Lung (tissue), 12 donors: ENCODE measurements around the gene SEC16B. TPM values are rescaled to one million over a fixed set of nuclear protein-coding genes. Genes with fewer than 3 reads are reported as not detected.

ENCODE experiments used
- ATAC-seq: fragments of 200-7000 bp; cut with Tn5 transposase; one replicate; pipeline ENCODE4 v1.9.1; 2020; ENCODE audit warnings: moderate number of reproducible peaks; ENCODE audit not compliant: insufficient read depth, low FRiP score
- DNase-seq, 3 donors: peaks; one replicate each; pipeline ENCODE4 v3.0.0-alpha.2; 2013 to 2017
- H3K27ac ChIP-seq, 2 donors: one replicate each; pipeline ENCODE4 v1.5.1; 2013; ENCODE audit warnings: mild to moderate bottlenecking in 2 of 2, moderate library complexity in 2 of 2, control low read depth in 1 of 2, inconsistent platforms in 1 of 2, low read depth in 1 of 2, low read length in 1 of 2
- H3K27me3 ChIP-seq, 3 donors: one replicate each; pipeline ENCODE4 v1.5.1; 2013; ENCODE audit warnings: low read length in 2 of 3; ENCODE audit not compliant: control insufficient read depth in 3 of 3, insufficient read depth in 3 of 3
- H3K36me3 ChIP-seq, 4 donors: one replicate each; pipeline ENCODE4 v1.5.1; 2013; ENCODE audit warnings: low read length in 4 of 4, mild to moderate bottlenecking in 1 of 4, moderate library complexity in 1 of 4; ENCODE audit not compliant: control insufficient read depth in 4 of 4, insufficient read depth in 4 of 4
- H3K4me1 ChIP-seq, 5 donors: one replicate each; pipeline ENCODE4 v1.5.1; 2013; ENCODE audit warnings: low read length in 5 of 5, mild to moderate bottlenecking in 2 of 5, moderate library complexity in 1 of 5; ENCODE audit not compliant: control insufficient read depth in 5 of 5, insufficient read depth in 5 of 5
- H3K4me3 ChIP-seq: one replicate; pipeline ENCODE4 v1.5.1; 2013; ENCODE audit warnings: mild to moderate bottlenecking, control low read depth, moderate library complexity
- H3K9ac ChIP-seq, 2 donors: one replicate each; pipeline ENCODE4 v1.5.1; 2013; ENCODE audit warnings: low read length in 2 of 2, control low read depth in 1 of 2; ENCODE audit not compliant: insufficient read depth in 1 of 2
- H3K9me3 ChIP-seq, 4 donors: one replicate each; pipeline ENCODE4 v1.5.1; 2013; ENCODE audit warnings: low read length in 3 of 4, mild to moderate bottlenecking in 1 of 4, moderate library complexity in 1 of 4; ENCODE audit not compliant: control insufficient read depth in 4 of 4, insufficient read depth in 3 of 4
- CTCF ChIP-seq: IDR thresholded peaks from 2 replicates; pipeline ENCODE4 v1.5.1; 2012; ENCODE audit warnings: mild to moderate bottlenecking; ENCODE audit errors: control extremely low read depth, extremely low read depth
- WGBS, 2 donors: extraction: QIAGEN DNeasy Blood & Tissue Kit; methylation state at CpG; one replicate each; pipeline ENCODE4 v1.1.7; 2013; 5-methylcytosine and 5-hydroxymethylcytosine counted together
- polyA plus RNA-seq, 2 donors: library from polyadenylated mRNA; stranded (reverse); fragments of 200-250 nt; gene quantifications; one replicate each; pipeline ENCODE4 v1.2.1, GENCODE V29; 2013
- total RNA-seq, 2 donors: library from RNA; depleted of rRNA in 1 of 2; stranded (reverse); fragments of >200 nt in 1 of 2; gene quantifications; one replicate each; pipeline ENCODE4 v1.2.1, GENCODE V29; 2014 to 2021
- donor health status: control.
- donor health status: control.
- donor health status: Bipolar disorder and iron deficiency.
- donor health status: healthy.
- donor health status: DM: yes; HTN: yes; CAD: no.

SEC16B gene
- total and polyA plus RNA-seq, 4 donors, result 0.74 to 2.6 (median 1.4) TPM

GRCh38 chr1:177947623-177948022 lies 22.2 kb downstream of the SEC16B start:
- DNase-seq, result no peak
- Histone ChIP-seq H3K27me3 (no peaks in the 10 kb centered on the region), H3K4me1 (peaks cover 0 to 14% (median 0%) of the 10 kb centered on the region in 5 donors), H3K27ac (no peak overlapping the region), H3K36me3 (peaks cover 0 to 6% (median 0%) of the 10 kb centered on the region in 4 donors), H3K4me3 (no peak overlapping the region), H3K9ac (no peak overlapping the region), H3K9me3 (no peaks in the 10 kb centered on the region)
- 83% methylated on average over 7 of the region's 7 CpGs for WGBS, 2 donors
- ATAC-seq, result no peak
- TF ChIP-seq CTCF, result no peak

- WGBS, 2 donors, result 58 to 68% methylated on average over 12 of the region's 12 CpGs
- peak; percentile 65 to 68 (median 66) for DNase-seq
- H3K4me1 ChIP-seq, result peaks cover 0 to 14% (median 0%) of the 10 kb centered on the region in 5 donors
- peak; percentile 27 for TF ChIP-seq CTCF
- ATAC-seq, result no peak
- H3K27ac ChIP-seq, result no peak overlapping the region
- H3K9ac ChIP-seq, result no peak overlapping the region
- H3K4me3 ChIP-seq, result no peak overlapping the region
- H3K9me3 ChIP-seq, result no peaks in the 10 kb centered on the region
- no peaks in the 10 kb centered on the region for H3K27me3 ChIP-seq
- H3K36me3 ChIP-seq, result peaks cover 0 to 8% (median 0%) of the 10 kb centered on the region in 4 donors
Observed at GRCh38 chr1:177945943-177946650, 23.8 kb downstream of the SEC16B start.

GRCh38 chr1:177944016-177944949 lies 25.6 kb downstream of the SEC16B start:
- Histone ChIP-seq H3K27ac (no peak overlapping the region), H3K9ac (no peak overlapping the region), H3K27me3 (no peaks in the 10 kb centered on the region), H3K36me3 (peaks cover 0 to 13% (median 0%) of the 10 kb centered on the region in 4 donors), H3K4me3 (no peak overlapping the region), H3K4me1 (peaks cover 0 to 18% (median 0%) of the 10 kb centered on the region in 5 donors), H3K9me3 (no peaks in the 10 kb centered on the region)
- no peak for TF ChIP-seq CTCF
- 81 to 83% methylated on average over 20 of the region's 20 CpGs for WGBS, 2 donors
- ATAC-seq (no peak), DNase-seq (peak; percentile 45 to 68 (median 50))
